Measurements from ENCODE around the gene CDK12. TPM values are rescaled to one million over a fixed set of nuclear protein-coding genes. Genes with fewer than 3 reads are reported as not detected.

CDK12 gene
- total and polyA plus RNA-seq, 9 donors, result 17.8 to 65.9 (median 47.9) TPM

GRCh38 chr17:39548494-39549225 is 87.4 kb downstream of the CDK12 start:
- intact Hi-C loops (cut with DNase I), result loop anchor here in 1 of 4 donors (10.0 kb wide), 1 partner anchor 76 kb away; the partner anchor contains the start of gene PPP1R1B
- Histone ChIP-seq H3K36me3 (no peaks in the 10 kb centered on the region), H3K4me1 (ENCODE audit: insufficient read depth) (no peaks in the 10 kb centered on the region), H3K9me3 (no peaks in the 10 kb centered on the region), H3K27me3 (no peaks in the 10 kb centered on the region), H3K4me3 (no peak overlapping the region), H3K27ac (no peak overlapping the region)
- TF ChIP-seq POLR2A (IDR thresholded peaks at IDR 0.05), result no peak
- TF ChIP-seq EP300 (IDR thresholded peaks at IDR 0.05), result no peak
- no peak for TF ChIP-seq CTCF (IDR thresholded peaks at IDR 0.05)
- 66 to 71% (median 67%) methylated on average over 7 of the region's 7 CpGs for WGBS, 3 donors
- no peak for DNase-seq

GRCh38 chr17:39549747-39550573 is 88.7 kb downstream of the CDK12 start:
- H3K27ac ChIP-seq, result no peak overlapping the region
- no peak for DNase-seq
- H3K36me3 ChIP-seq, result no peaks in the 10 kb centered on the region
- H3K4me1 ChIP-seq (ENCODE audit: insufficient read depth), result no peaks in the 10 kb centered on the region
- no peaks in the 10 kb centered on the region for H3K27me3 ChIP-seq
- no peaks in the 10 kb centered on the region for H3K9me3 ChIP-seq
- TF ChIP-seq CTCF (IDR thresholded peaks at IDR 0.05) (no peak), EP300 (IDR thresholded peaks at IDR 0.05) (no peak), POLR2A (IDR thresholded peaks at IDR 0.05) (no peak)
- H3K4me3 ChIP-seq, result no peak overlapping the region
- WGBS, 3 donors, result 84 to 86% (median 84%) methylated on average over 6 of the region's 6 CpGs
- intact Hi-C loops (cut with DNase I), result loop anchor here in 1 of 4 donors (10.0 kb wide), 1 partner anchor 75 kb away; the partner anchor contains the start of gene PPP1R1B

- H3K27ac ChIP-seq, result no peak overlapping the region
- no peaks in the 10 kb centered on the region for H3K9me3 ChIP-seq
- no peaks in the 10 kb centered on the region for H3K4me1 ChIP-seq (ENCODE audit: insufficient read depth)
- WGBS, 3 donors, result 46 to 72% (median 71%) methylated on average over 1 of the region's 1 CpG
- intact Hi-C loops (cut with DNase I), result no loop called here
- H3K4me3 ChIP-seq, result no peak overlapping the region
- DNase-seq, result no peak
- H3K27me3 ChIP-seq, result no peaks in the 10 kb centered on the region
- no peak for TF ChIP-seq POLR2A (IDR thresholded peaks at IDR 0.05)
- no peak for TF ChIP-seq CTCF (IDR thresholded peaks at IDR 0.05)
- TF ChIP-seq EP300 (IDR thresholded peaks at IDR 0.05), result no peak
- no peaks in the 10 kb centered on the region for H3K36me3 ChIP-seq
Measured at GRCh38 chr17:39551879-39552278, 90.6 kb downstream of the CDK12 start.

- no peak for DNase-seq
- no peaks in the 10 kb centered on the region for H3K9me3 ChIP-seq
- H3K4me1 ChIP-seq (ENCODE audit: insufficient read depth), result no peaks in the 10 kb centered on the region
- H3K36me3 ChIP-seq, result no peaks in the 10 kb centered on the region
- no peak for TF ChIP-seq EP300 (IDR thresholded peaks at IDR 0.05)
- no peak for TF ChIP-seq CTCF (IDR thresholded peaks at IDR 0.05)
- TF ChIP-seq POLR2A (IDR thresholded peaks at IDR 0.05), result no peak
- H3K27me3 ChIP-seq, result no peaks in the 10 kb centered on the region
- no peak overlapping the region for H3K27ac ChIP-seq
- 43 to 75% (median 64%) methylated on average over 2 of the region's 2 CpGs for WGBS, 3 donors
- intact Hi-C loops (cut with DNase I), result no loop called here
- no peak overlapping the region for H3K4me3 ChIP-seq
Measured at GRCh38 chr17:39553341-39553945, 92.2 kb downstream of the CDK12 start.

Data from ovary (tissue), 9 donors.